Measurements from ENCODE around the gene OR6N1. TPM values are rescaled to one million over a fixed set of nuclear protein-coding genes. Genes with fewer than 3 reads are reported as not detected.

OR6N1 gene
- total and polyA plus RNA-seq, 11 donors, result not detected

DNA sequence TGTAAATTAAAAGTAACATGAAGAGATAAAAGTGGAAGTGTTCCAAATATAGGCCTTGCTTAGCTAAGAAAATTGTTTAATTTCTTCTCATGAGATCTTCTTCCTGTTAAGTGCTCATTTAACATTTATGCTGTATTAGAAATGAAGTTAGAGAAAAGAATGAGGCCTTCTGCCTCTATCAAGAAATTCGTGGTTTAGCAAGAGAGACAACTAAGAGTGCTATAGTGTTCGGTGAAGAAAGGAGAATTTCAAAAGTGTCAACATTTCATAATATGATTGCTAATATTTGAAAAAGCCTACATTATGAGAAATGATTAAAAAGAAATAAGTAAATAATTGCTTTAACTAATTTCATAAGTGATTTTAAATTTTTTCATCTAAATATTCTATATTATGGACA, 40.3 kb upstream of the OR6N1 start:
- ATAC-seq, result no peak
- intact Hi-C loops (cut with DNase I), result no loop called here
- Histone ChIP-seq H3K27me3 (no peaks in the 10 kb centered on the region), H3K4me3 (no peak overlapping the region), H3K4me1 (peaks cover 0 to 51% (median 0%) of the 10 kb centered on the region in 12 donors), H3K27ac (peak overlapping the region in 1 of 12 donors; percentile 79), H3K36me3 (no peaks in the 10 kb centered on the region), H3K9me3 (no peaks in the 10 kb centered on the region)
- WGBS, 4 donors, result 73 to 80% (median 77%) methylated on average over 2 of the region's 2 CpGs
- no peak for TF ChIP-seq CTCF (IDR thresholded peaks at IDR 0.05)
- no peak for TF ChIP-seq POLR2A (IDR thresholded peaks at IDR 0.05)
- DNase-seq, result no peak

DNA sequence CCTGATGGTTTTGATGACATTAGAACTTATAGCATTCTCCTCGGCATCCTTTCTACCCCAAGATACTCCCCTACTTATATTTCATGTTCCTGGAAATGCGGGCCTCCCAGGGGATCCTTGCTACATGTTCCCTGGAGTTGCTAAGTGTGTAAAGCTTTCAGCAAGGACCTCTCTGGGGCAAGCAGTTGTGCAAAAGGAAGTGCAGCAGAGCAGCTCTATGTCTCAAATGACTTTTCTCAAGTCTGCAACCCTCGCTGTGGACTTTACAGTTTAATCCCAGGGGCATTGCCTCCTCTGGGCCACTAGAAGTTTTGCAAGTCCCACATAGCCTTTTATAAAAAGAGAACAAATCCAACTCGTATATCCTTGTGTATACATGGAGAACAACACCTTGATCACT, 38.3 kb upstream of the OR6N1 start:
- ATAC-seq, result peak in 1 of 4 donors; percentile 27
- intact Hi-C loops (cut with DNase I), result no loop called here
- 63 to 79% (median 72%) methylated on average over 4 of the region's 4 CpGs for WGBS, 4 donors
- TF ChIP-seq POLR2A (IDR thresholded peaks at IDR 0.05) (no peak), CTCF (IDR thresholded peaks at IDR 0.05) (no peak)
- no peak for DNase-seq
- H3K27ac ChIP-seq, result peak overlapping the region in 2 of 12 donors; percentile 22 to 79
- peaks cover 0 to 45% (median 0%) of the 10 kb centered on the region in 12 donors for H3K4me1 ChIP-seq
- no peaks in the 10 kb centered on the region for H3K27me3 ChIP-seq
- no peak overlapping the region for H3K4me3 ChIP-seq
- H3K36me3 ChIP-seq, result no peaks in the 10 kb centered on the region
- no peaks in the 10 kb centered on the region for H3K9me3 ChIP-seq

- Histone ChIP-seq H3K27ac (peak overlapping the region in 4 of 12 donors; percentile 20 to 79 (median 27)), H3K36me3 (no peaks in the 10 kb centered on the region), H3K27me3 (no peaks in the 10 kb centered on the region), H3K4me1 (peaks cover 0 to 45% (median 0%) of the 10 kb centered on the region in 12 donors), H3K9me3 (no peaks in the 10 kb centered on the region), H3K4me3 (peak overlapping the region in 1 of 12 donors; percentile 9)
- WGBS, 4 donors, result 85 to 90% (median 88%) methylated on average over 5 of the region's 5 CpGs
- DNase-seq, result no peak
- intact Hi-C loops (cut with DNase I), result no loop called here
- TF ChIP-seq POLR2A (IDR thresholded peaks at IDR 0.05), result no peak
- TF ChIP-seq CTCF (IDR thresholded peaks at IDR 0.05), result no peak
- peak in 3 of 4 donors; percentile 59 to 71 (median 62) for ATAC-seq
Measured at GRCh38 chr1:158809862-158810261, 37.9 kb upstream of the OR6N1 start.

- no peak for TF ChIP-seq POLR2A (IDR thresholded peaks at IDR 0.05)
- H3K27me3 ChIP-seq, result no peaks in the 10 kb centered on the region
- no peaks in the 10 kb centered on the region for H3K9me3 ChIP-seq
- intact Hi-C loops (cut with DNase I), result no loop called here
- ATAC-seq (peak in 2 of 4 donors; percentile 36), DNase-seq (no peak)
- H3K36me3 ChIP-seq, result no peaks in the 10 kb centered on the region
- H3K27ac ChIP-seq, result peak overlapping the region in 3 of 12 donors; percentile 20 to 79 (median 50)
- H3K4me1 ChIP-seq, result peaks cover 0 to 45% (median 0%) of the 10 kb centered on the region in 12 donors
- H3K4me3 ChIP-seq, result peak overlapping the region in 1 of 12 donors; percentile 9
- 71 to 82% (median 78%) methylated on average over 3 of the region's 3 CpGs for WGBS, 4 donors
Measured at GRCh38 chr1:158809256-158809655, 37.3 kb upstream of the OR6N1 start.

Data from heart left ventricle (tissue), 16 donors.